ENCODE results near the gene BZW2. TPM values are rescaled to one million over a fixed set of nuclear protein-coding genes. Genes with fewer than 3 reads are reported as not detected.

Gene BZW2
- total and polyA plus RNA-seq, 2 of the 13 experiments (the other 11 are each of a cell fraction or from before 2014, with no cell fraction given) = 21.8 to 95.2 TPM

DNA sequence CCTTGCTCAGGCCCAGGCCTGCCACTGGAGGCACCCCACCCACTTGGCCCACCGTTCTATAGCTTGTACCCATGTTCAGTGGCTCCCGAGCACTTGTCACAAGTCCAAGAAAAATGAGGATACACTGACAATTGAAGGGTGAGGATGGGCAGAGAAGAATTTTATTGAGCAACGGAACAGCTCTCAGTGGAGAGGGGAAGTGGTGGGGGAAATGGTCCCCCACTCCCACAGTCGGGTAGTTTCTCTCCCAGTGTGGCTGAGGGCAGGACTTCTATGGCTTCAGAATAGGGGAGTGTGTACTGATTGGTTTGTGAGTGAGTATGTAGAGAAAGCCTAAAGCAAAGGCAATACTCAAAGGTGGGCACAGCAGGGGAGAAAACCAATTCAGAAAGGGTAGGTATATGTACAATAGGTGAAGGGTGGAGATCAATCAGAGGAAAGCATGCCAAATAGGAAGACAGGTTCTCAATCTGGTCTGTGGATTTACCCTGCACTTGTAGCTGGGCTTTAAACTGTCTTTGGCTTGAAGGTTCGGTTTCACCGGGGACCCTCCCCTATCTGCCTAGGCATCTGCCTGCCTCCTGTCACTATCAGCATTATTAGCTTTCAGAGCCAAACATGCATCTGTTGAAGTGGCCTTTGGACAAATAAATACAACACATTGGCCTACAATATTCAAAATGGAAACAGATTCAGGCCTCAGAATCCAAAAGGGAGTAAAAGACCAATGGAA lies 98.7 kb downstream of the BZW2 start (continued):
- TF ChIP-seq, protein P1, sequence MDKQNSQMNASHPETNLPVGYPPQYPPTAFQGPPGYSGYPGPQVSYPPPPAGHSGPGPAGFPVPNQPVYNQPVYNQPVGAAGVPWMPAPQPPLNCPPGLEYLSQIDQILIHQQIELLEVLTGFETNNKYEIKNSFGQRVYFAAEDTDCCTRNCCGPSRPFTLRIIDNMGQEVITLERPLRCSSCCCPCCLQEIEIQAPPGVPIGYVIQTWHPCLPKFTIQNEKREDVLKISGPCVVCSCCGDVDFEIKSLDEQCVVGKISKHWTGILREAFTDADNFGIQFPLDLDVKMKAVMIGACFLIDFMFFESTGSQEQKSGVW (CRISPR knock-in tag; IDR thresholded peaks at IDR 0.05; ENCODE audit: borderline replicate concordance) = no peak
- no peak for TF ChIP-seq POGZ (CRISPR knock-in tag; IDR thresholded peaks at IDR 0.05)
- TF ChIP-seq, protein P2, sequence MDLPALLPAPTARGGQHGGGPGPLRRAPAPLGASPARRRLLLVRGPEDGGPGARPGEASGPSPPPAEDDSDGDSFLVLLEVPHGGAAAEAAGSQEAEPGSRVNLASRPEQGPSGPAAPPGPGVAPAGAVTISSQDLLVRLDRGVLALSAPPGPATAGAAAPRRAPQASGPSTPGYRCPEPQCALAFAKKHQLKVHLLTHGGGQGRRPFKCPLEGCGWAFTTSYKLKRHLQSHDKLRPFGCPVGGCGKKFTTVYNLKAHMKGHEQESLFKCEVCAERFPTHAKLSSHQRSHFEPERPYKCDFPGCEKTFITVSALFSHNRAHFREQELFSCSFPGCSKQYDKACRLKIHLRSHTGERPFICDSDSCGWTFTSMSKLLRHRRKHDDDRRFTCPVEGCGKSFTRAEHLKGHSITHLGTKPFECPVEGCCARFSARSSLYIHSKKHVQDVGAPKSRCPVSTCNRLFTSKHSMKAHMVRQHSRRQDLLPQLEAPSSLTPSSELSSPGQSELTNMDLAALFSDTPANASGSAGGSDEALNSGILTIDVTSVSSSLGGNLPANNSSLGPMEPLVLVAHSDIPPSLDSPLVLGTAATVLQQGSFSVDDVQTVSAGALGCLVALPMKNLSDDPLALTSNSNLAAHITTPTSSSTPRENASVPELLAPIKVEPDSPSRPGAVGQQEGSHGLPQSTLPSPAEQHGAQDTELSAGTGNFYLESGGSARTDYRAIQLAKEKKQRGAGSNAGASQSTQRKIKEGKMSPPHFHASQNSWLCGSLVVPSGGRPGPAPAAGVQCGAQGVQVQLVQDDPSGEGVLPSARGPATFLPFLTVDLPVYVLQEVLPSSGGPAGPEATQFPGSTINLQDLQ (CRISPR knock-in tag; IDR thresholded peaks at IDR 0.05) = no peak
- TF ChIP-seq KDM6A (CRISPR knock-in tag; IDR thresholded peaks at IDR 0.05; ENCODE audit: low read depth) = no peak
- no peak for TF ChIP-seq PHF21A (CRISPR knock-in tag; IDR thresholded peaks at IDR 0.05)
- TF ChIP-seq MTF1 (CRISPR knock-in tag; IDR thresholded peaks at IDR 0.05) = no peak
- TF ChIP-seq ZFP37 (CRISPR knock-in tag; IDR thresholded peaks at IDR 0.05; ENCODE audit: borderline replicate concordance) = no peak

DNA sequence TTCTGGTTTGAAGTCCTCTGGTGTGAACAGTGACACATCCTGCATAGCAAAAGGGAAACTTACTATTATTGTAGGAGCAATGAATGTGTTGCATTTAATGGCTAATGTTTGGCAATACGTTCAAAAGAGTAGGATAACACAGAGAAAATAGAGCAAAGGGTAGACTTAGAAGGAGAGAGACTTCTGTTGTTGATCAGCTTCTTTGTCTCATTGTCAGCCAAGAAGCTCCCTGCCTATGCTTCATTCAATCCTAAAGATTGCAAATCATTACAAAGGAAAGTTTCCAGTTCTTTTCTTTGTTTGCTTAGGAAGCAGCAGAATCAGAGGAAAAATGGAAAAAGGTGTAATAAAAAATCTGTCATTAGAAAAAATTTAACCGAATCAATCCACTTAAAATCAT lies 99.7 kb downstream of the BZW2 start:
- Histone ChIP-seq H3K79me2 (ENCODE audit: insufficient read depth, low read length) (no peaks in the 10 kb centered on the region), H2AFZ (ENCODE audit: low read length) (no peak overlapping the region), H3K9me3 (ENCODE audit: low read length) (no peaks in the 10 kb centered on the region), H3K27me3 (ENCODE audit: control insufficient read depth in 1 of 2, insufficient read depth in 2 of 2, low read length in 2 of 2) (no peaks in the 10 kb centered on the region), H3K9ac (ENCODE audit: insufficient read depth, low read depth, low read length) (no peak overlapping the region), H3K4me3 (replicated peaks in 1 of 3; ENCODE audit: insufficient read depth in 1 of 3, low read depth in 2 of 3, low read length in 3 of 3) (no peak overlapping the region), H3K4me1 (ENCODE audit: insufficient read depth, low read length) (0 out of 2 replicates have a peak, but pooled peaks cover 6% of the 10 kb centered on the region), H3K27ac (ENCODE audit: extremely low read length, insufficient read depth, low read length) (no peak overlapping the region), H3K36me3 (replicated peaks in 1 of 2; ENCODE audit: control insufficient read depth in 1 of 2, insufficient read depth in 2 of 2, low read length in 2 of 2) (no peaks in the 10 kb centered on the region), H3K4me2 (ENCODE audit: low read depth, low read length) (no peak overlapping the region), H4K20me1 (ENCODE audit: insufficient read depth, low read length) (no peaks in the 10 kb centered on the region)
- TF ChIP-seq ZNF354B (CRISPR knock-in tag; IDR thresholded peaks at IDR 0.05) (no peak), ETV5 (CRISPR knock-in tag; IDR thresholded peaks at IDR 0.05; ENCODE audit: borderline replicate concordance) (no peak), NRL (CRISPR knock-in tag; IDR thresholded peaks at IDR 0.05; ENCODE audit: borderline replicate concordance) (no peak), KAT2B (IDR thresholded peaks at IDR 0.05; ENCODE audit: borderline replicate concordance, low read depth, low read length) (no peak), ZNF556 (CRISPR knock-in tag; IDR thresholded peaks at IDR 0.05; ENCODE audit: borderline replicate concordance) (no peak), ZNF451 (CRISPR knock-in tag; IDR thresholded peaks at IDR 0.05) (no peak), CHCHD3 (CRISPR knock-in tag; IDR thresholded peaks at IDR 0.05) (no peak), ZBTB3 (CRISPR knock-in tag; IDR thresholded peaks at IDR 0.05; ENCODE audit: borderline replicate concordance, low read depth) (no peak), ZNF33A (CRISPR knock-in tag; IDR thresholded peaks at IDR 0.05; ENCODE audit: borderline replicate concordance) (no peak), ZFYVE20 (CRISPR knock-in tag; IDR thresholded peaks at IDR 0.05; ENCODE audit: borderline replicate concordance, low read depth) (no peak), ZNF24 (IDR thresholded peaks at IDR 0.05) (no peak)
- TF ChIP-seq, protein P3, sequence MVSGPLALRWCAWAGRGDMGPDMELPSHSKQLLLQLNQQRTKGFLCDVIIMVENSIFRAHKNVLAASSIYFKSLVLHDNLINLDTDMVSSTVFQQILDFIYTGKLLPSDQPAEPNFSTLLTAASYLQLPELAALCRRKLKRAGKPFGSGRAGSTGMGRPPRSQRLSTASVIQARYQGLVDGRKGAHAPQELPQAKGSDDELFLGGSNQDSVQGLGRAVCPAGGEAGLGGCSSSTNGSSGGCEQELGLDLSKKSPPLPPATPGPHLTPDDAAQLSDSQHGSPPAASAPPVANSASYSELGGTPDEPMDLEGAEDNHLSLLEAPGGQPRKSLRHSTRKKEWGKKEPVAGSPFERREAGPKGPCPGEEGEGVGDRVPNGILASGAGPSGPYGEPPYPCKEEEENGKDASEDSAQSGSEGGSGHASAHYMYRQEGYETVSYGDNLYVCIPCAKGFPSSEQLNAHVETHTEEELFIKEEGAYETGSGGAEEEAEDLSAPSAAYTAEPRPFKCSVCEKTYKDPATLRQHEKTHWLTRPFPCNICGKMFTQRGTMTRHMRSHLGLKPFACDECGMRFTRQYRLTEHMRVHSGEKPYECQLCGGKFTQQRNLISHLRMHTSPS (CRISPR knock-in tag; IDR thresholded peaks at IDR 0.05; ENCODE audit: low read depth) = no peak
- ChIA-PET POLR2A (no interaction called here), CTCF (ENCODE audit: low intra/inter-chr PET ratio, low total read pairs) (no interaction called here)
- BruUV-seq (replicated peaks) = no TSS peak
- ATAC-seq (no peak), DNase-seq (ENCODE audit: low spot score) (no peak), FAIRE-seq (no peak)
- in situ Hi-C loops (cut with HindIII; ENCODE audit: extremely low pct_ligation_motif_present, low pct_unique_long_range_greater_than_20kb) (no loop called here), intact Hi-C loops (cut with micrococcal nuclease; ENCODE audit: unreplicated experiment) (no loop called here)
- 3% methylated on average over 2 of the region's 2 CpGs for WGBS (ENCODE audit: low lambda C conversion rate)
